Forelimb muscle (tissue), 1 donor: ENCODE measurements around the gene FRMPD1. TPM values are rescaled to one million over a fixed set of nuclear protein-coding genes. Genes with fewer than 3 reads are reported as not detected.

Source experiments
- DNase-seq: peaks from one replicate; pipeline ENCODE4 v3.0.0-alpha.2; 2013; ENCODE audit warnings: low read depth
- polyA plus RNA-seq: library from polyadenylated mRNA; unstranded; fragments of 120-200 nt; gene quantifications from one replicate; pipeline ENCODE4 v1.2.1, GENCODE V29; 2013; ENCODE audit not compliant: insufficient read length

The FRMPD1 gene
- polyA plus RNA-seq, 1 donor, result 12.5 TPM

GRCh38 chr9:37776328-37776727, 125.6 kb downstream of the FRMPD1 start:
- no peak for DNase-seq

GRCh38 chr9:37778534-37778933, 127.8 kb downstream of the FRMPD1 start:
- DNase-seq, result no peak

GRCh38 chr9:37784291-37784615, 133.5 kb downstream of the FRMPD1 start:
- DNase-seq, result no peak

GRCh38 chr9:37784616-37785483, 134.1 kb downstream of the FRMPD1 start, which contains the start of gene EXOSC3:
TSS of gene EXOSC3 (minus strand) at chr9:37785064. CDS start at chr9:37785044, 20 bp downstream.
- peak; percentile 84 for DNase-seq

- no peak for DNase-seq
Observed at GRCh38 chr9:37787059-37787458, 136.3 kb downstream of the FRMPD1 start.

- no peak for DNase-seq
Observed at GRCh38 chr9:37788332-37788731, 137.6 kb downstream of the FRMPD1 start.

- no peak for DNase-seq
Observed at GRCh38 chr9:37790096-37790495, 139.3 kb downstream of the FRMPD1 start.

- DNase-seq, result no peak
Observed at GRCh38 chr9:37792122-37792521, 141.4 kb downstream of the FRMPD1 start.

GRCh38 chr9:37796232-37796631, 145.5 kb downstream of the FRMPD1 start:
- no peak for DNase-seq

Other genes starting within 250 kb of the FRMPD1 start
- gene GRHPR, start 228.3 kb upstream of the FRMPD1 start, polyA plus RNA-seq, result 124 TPM
- gene ZBTB5, start 185.5 kb upstream of the FRMPD1 start, polyA plus RNA-seq, result 14.8 TPM
- 27.3 TPM for gene POLR1E, start 165.0 kb upstream of the FRMPD1 start, polyA plus RNA-seq
- gene FBXO10, start 74.6 kb upstream of the FRMPD1 start, polyA plus RNA-seq, result 39.4 TPM
- 68.8 TPM for gene TOMM5, start 58.4 kb upstream of the FRMPD1 start, polyA plus RNA-seq
- gene TRMT10B, start 102.9 kb downstream of the FRMPD1 start, polyA plus RNA-seq, result 11.4 TPM
- 23.2 TPM for gene EXOSC3, start 134.1 kb downstream of the FRMPD1 start, polyA plus RNA-seq
- 21.1 TPM for gene DCAF10, start 149.8 kb downstream of the FRMPD1 start, polyA plus RNA-seq